ENCODE results near the gene TBC1D13.

GRCh38 chr9:128802482-128802881 is 15.4 kb downstream of the TBC1D13 start:
- TF ChIP-seq ZNF76 (CRISPR knock-in tag; IDR thresholded peaks at IDR 0.05; ENCODE audit: borderline replicate concordance) (no peak), CTCF (IDR thresholded peaks at IDR 0.05 in 2 of 3, conservative IDR thresholded peaks at IDR 0.05 in 1 of 3; ENCODE audit: insufficient read depth in 2 of 3, low read depth in 1 of 3, low read length in 3 of 3) (no peak), CREB1 (IDR thresholded peaks at IDR 0.05) (no peak), CREB1 (CRISPR knock-in tag; IDR thresholded peaks at IDR 0.05) (no peak), USF2 (CRISPR knock-in tag; IDR thresholded peaks at IDR 0.05) (no peak), ARNT (IDR thresholded peaks at IDR 0.05) (no peak), ZNF239 (CRISPR knock-in tag; IDR thresholded peaks at IDR 0.05) (no peak), POLR2G (IDR thresholded peaks at IDR 0.05; ENCODE audit: low read depth, low read length) (no peak), FOXA1 (IDR thresholded peaks at IDR 0.05; ENCODE audit: borderline replicate concordance) (no peak), NCOA1 (IDR thresholded peaks at IDR 0.05; ENCODE audit: low read depth) (no peak), TFE3 (CRISPR knock-in tag; IDR thresholded peaks at IDR 0.05) (no peak), ZNF263 (CRISPR knock-in tag; IDR thresholded peaks at IDR 0.05; ENCODE audit: borderline replicate concordance) (no peak), ATF4 (CRISPR knock-in tag; IDR thresholded peaks at IDR 0.05) (no peak)
